Calu3 (cell line): ENCODE data around the gene CACNA1C. TPM values are rescaled to one million over a fixed set of nuclear protein-coding genes. Genes with fewer than 3 reads are reported as not detected.

Source experiments
- BruUV-seq: library from RNA; stranded (reverse); fragments of 400-500 nt; replicated peaks from 2 replicates; lab custom pipeline; 2021; lab: Mats Ljungman, UMichigan
- CTCF ChIA-PET: fragments of 300-600 bp; sonication (Branson Sonifier 250); formaldehyde crosslinking; loops from one replicate; lab custom pipeline; 2022; ENCODE audit warnings: antibody characterized with exemption; lab: Charles Lee
- DNase-seq: peaks from one replicate; pipeline ENCODE4 v3.0.0; 2022
- H3K27ac Mint-ChIP-seq: one replicate; pipeline ENCODE4 v1.8.0; 2022; ENCODE audit warnings: mixed read lengths; ENCODE audit not compliant: unreplicated experiment
- H3K27me3 Mint-ChIP-seq: one replicate; pipeline ENCODE4 v1.8.0; 2022; ENCODE audit warnings: mixed read lengths; ENCODE audit not compliant: unreplicated experiment
- H3K36me3 Mint-ChIP-seq: one replicate; pipeline ENCODE4 v1.8.0; 2022; ENCODE audit warnings: mild to moderate bottlenecking, moderate library complexity, mixed read lengths; ENCODE audit not compliant: insufficient read depth, unreplicated experiment
- H3K4me1 Mint-ChIP-seq: one replicate; pipeline ENCODE4 v1.8.0; 2022; ENCODE audit warnings: mild to moderate bottlenecking, low read depth, mixed read lengths; ENCODE audit not compliant: unreplicated experiment
- H3K4me3 Mint-ChIP-seq: one replicate; pipeline ENCODE4 v1.8.0; 2022; ENCODE audit warnings: mild to moderate bottlenecking, low read depth, moderate library complexity, mixed read lengths; ENCODE audit not compliant: unreplicated experiment
- H3K9me3 Mint-ChIP-seq: one replicate; pipeline ENCODE4 v1.8.0; 2022; ENCODE audit warnings: low read depth, mixed read lengths; ENCODE audit not compliant: unreplicated experiment
- intact Hi-C: fragments of 100-400 bp; cut with micrococcal nuclease; formaldehyde crosslinking; loops from one replicate; pipeline ENCODE4 v1.10.0; 2022; ENCODE audit not compliant: unreplicated experiment
- total RNA-seq: library from RNA; stranded (reverse); gene quantifications from 2 replicates; pipeline ENCODE4 v1.2.3, GENCODE V29; 2022
- TF ChIP-seq, protein P1 (sequence below): fragments of 200-600 bp; IDR thresholded peaks from one replicate; pipeline ENCODE4 v1.8.0; 2022; ENCODE audit warnings: antibody characterized with exemption; ENCODE audit not compliant: unreplicated experiment

Gene CACNA1C
- total RNA-seq, 1 experiment from 2014 or later = not detected

DNA sequence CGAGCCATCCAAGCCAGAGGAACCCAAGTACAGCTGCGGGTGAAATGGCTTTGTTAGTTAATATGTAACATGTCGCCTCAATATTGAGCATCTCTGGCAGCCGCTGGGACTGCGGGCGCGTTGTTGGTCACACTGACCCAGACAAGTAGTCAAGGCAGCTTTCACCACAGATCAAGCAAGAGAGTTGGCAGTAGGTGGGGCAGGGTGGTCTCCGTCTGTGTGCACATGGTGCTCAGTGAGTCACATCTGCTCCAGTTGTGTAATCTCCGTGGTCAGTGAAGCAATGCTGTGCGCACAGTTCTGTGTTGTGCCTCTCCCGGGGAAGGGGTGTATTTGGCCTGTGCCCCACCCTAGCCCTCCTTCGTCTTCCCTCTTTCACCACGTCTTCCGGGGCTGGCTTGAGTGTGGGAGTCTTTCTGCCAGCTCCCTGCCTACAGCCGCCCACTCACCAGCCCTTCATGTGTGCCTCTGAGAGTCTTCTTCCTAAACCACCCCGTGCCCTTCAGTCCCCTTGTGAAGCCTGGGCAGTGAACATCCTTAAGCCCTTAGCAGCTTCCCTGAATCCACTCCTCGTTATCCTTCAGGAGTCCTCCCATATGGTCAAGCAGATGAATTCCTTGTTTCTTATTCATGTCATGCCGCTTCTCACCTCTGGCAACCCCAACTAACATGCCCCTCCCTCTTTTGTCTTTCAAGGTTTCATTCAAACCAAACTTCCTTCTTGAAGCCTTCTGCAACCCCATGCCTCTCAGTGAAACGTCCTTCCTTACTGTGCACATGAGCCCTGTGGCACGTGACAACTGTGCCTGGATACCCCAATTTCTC is 242.1 kb downstream of the CACNA1C start:
- no TSS peak for BruUV-seq
- DNase-seq = no peak
- intact Hi-C loops = no loop called here
- Mint-ChIP-seq H3K36me3 (no peaks in the 10 kb centered on the region), H3K27me3 (peaks cover 82% of the 10 kb centered on the region), H3K4me1 (peaks cover 14% of the 10 kb centered on the region), H3K4me3 (no peak overlapping the region), H3K27ac (no peak overlapping the region), H3K9me3 (no peaks in the 10 kb centered on the region)
- TF ChIP-seq, protein P1, sequence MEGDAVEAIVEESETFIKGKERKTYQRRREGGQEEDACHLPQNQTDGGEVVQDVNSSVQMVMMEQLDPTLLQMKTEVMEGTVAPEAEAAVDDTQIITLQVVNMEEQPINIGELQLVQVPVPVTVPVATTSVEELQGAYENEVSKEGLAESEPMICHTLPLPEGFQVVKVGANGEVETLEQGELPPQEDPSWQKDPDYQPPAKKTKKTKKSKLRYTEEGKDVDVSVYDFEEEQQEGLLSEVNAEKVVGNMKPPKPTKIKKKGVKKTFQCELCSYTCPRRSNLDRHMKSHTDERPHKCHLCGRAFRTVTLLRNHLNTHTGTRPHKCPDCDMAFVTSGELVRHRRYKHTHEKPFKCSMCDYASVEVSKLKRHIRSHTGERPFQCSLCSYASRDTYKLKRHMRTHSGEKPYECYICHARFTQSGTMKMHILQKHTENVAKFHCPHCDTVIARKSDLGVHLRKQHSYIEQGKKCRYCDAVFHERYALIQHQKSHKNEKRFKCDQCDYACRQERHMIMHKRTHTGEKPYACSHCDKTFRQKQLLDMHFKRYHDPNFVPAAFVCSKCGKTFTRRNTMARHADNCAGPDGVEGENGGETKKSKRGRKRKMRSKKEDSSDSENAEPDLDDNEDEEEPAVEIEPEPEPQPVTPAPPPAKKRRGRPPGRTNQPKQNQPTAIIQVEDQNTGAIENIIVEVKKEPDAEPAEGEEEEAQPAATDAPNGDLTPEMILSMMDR = no peak
- CTCF ChIA-PET = no interaction called here

DNA sequence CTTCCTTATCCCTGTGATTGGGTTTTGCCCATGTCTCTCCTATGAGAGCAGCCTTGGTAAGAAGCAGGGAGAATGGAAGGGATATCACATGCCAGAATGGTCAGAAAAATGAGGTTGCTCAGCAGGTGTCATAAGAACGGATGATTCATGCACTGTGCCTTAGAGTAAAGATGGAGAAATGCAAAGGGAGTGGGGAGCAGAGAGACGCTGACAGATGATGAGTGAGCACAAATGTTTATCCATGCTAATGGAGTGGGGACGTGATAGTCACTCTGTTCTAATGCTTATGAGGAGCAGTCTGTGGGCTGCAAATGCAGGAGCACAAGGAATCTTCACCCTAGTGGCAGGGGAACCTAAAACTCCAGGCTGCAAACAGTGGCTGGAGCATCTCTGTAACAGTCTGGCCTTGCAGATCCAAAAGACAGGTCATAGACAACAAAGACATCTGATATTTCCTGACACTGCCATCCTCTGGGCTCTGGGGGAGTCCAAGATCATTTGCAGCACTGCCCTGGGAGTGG is 243.2 kb downstream of the CACNA1C start:
- no peaks in the 10 kb centered on the region for H3K36me3 Mint-ChIP-seq
- H3K27me3 Mint-ChIP-seq = peaks cover 82% of the 10 kb centered on the region
- no peak for DNase-seq
- no peak overlapping the region for H3K27ac Mint-ChIP-seq
- H3K4me3 Mint-ChIP-seq = no peak overlapping the region
- TF ChIP-seq, protein P1 = no peak
- no TSS peak for BruUV-seq
- peaks cover 14% of the 10 kb centered on the region for H3K4me1 Mint-ChIP-seq
- intact Hi-C loops = no loop called here
- CTCF ChIA-PET = no interaction called here
- H3K9me3 Mint-ChIP-seq = no peaks in the 10 kb centered on the region

- no TSS peak for BruUV-seq
- Mint-ChIP-seq H3K4me1 (peaks cover 14% of the 10 kb centered on the region), H3K27ac (no peak overlapping the region)
Measured at GRCh38 chr12:2297004-2297403, 244.2 kb downstream of the CACNA1C start.

DNA sequence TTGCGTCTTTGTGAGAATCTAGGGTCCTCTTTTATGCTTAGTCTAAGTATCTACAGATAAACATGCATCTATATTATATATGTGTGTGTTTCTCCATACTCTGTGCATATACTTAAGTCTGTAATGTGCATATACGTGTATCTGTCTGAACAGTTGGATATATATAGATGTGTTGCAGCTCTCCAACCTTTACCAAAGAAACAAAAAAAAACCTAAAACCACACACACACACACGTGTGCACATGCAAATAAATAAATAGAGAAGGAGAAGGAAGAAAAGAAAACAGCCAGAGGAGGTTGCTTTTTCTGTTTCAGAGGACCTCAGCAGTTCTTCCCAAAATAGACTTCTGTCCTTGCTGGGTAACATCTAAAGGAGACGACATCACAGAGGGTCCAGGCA is 244.9 kb downstream of the CACNA1C start:
- H3K4me1 Mint-ChIP-seq = peaks cover 14% of the 10 kb centered on the region
- BruUV-seq = no TSS peak
- no peak overlapping the region for H3K27ac Mint-ChIP-seq
- intact Hi-C loops = no loop called here
- H3K9me3 Mint-ChIP-seq = no peaks in the 10 kb centered on the region
- TF ChIP-seq, protein P1 = no peak
- CTCF ChIA-PET = no interaction called here
- H3K36me3 Mint-ChIP-seq = no peaks in the 10 kb centered on the region
- DNase-seq = no peak
- H3K4me3 Mint-ChIP-seq = no peak overlapping the region
- peaks cover 87% of the 10 kb centered on the region for H3K27me3 Mint-ChIP-seq

More at GRCh38 chr12:2297004-2297403, 244.2 kb downstream of the CACNA1C start:
- CTCF ChIA-PET = no interaction called here
- Mint-ChIP-seq H3K36me3 (no peaks in the 10 kb centered on the region), H3K9me3 (no peaks in the 10 kb centered on the region), H3K27me3 (peaks cover 85% of the 10 kb centered on the region), H3K4me3 (no peak overlapping the region)
- intact Hi-C loops = no loop called here
- no peak for DNase-seq
- TF ChIP-seq, protein P1 = no peak
